Transverse colon (tissue), 4 donors: ENCODE data around the gene GADL1.

Experiments
- CTCF ChIP-seq, 5 experiments: fragments of 200-600 bp in 3 of 5; fragments of 450-650 bp in 2 of 5; sonication (generic) in 3 of 5; IDR thresholded peaks; 1 replicate in 2 of 5; 2 replicates in 3 of 5; pipeline ENCODE4 v1.5.1; 2016 to 2017; ENCODE audit warnings: antibody characterized with exemption in 5 of 5, inconsistent platforms in 3 of 5, mild to moderate bottlenecking in 2 of 5, moderate library complexity in 1 of 5
- EP300 ChIP-seq: sonication (generic); formaldehyde crosslinking; IDR thresholded peaks from one replicate; pipeline ENCODE4 v1.6.1; 2017; ENCODE audit warnings: antibody characterized with exemption, low read depth
- POLR2A ChIP-seq: fragments of 450-650 bp; IDR thresholded peaks from one replicate; pipeline ENCODE4 v1.6.1; 2016; ENCODE audit warnings: antibody characterized with exemption, mild to moderate bottlenecking, moderate library complexity
- POLR2AphosphoS5 ChIP-seq, 3 donors: sonication (generic); formaldehyde crosslinking; IDR thresholded peaks; one replicate each; pipeline ENCODE4 v1.6.1; 2016; ENCODE audit warnings: antibody characterized with exemption in 3 of 3

- TF ChIP-seq CTCF (IDR thresholded peaks at IDR 0.05): no peak
- TF ChIP-seq POLR2AphosphoS5 (IDR thresholded peaks at IDR 0.05): no peak
- TF ChIP-seq POLR2A: no peak
- no peak for TF ChIP-seq EP300
Measured at GRCh38 chr3:30700702-30701321, 193.6 kb downstream of the GADL1 start.
